Stimulated activated CD4-positive, alpha-beta T cell treated with anti-CD3 and anti-CD28 coated beads, Interleukin-4, amount 100 ng/mL, for 4 hours (primary cell): ENCODE data around the gene SEC14L1.

Experiments used
- DNase-seq, 2 experiments: peaks; one replicate each; pipeline ENCODE4 v3.0.0-alpha.2; 2020

SEC14L1 gene

DNA sequence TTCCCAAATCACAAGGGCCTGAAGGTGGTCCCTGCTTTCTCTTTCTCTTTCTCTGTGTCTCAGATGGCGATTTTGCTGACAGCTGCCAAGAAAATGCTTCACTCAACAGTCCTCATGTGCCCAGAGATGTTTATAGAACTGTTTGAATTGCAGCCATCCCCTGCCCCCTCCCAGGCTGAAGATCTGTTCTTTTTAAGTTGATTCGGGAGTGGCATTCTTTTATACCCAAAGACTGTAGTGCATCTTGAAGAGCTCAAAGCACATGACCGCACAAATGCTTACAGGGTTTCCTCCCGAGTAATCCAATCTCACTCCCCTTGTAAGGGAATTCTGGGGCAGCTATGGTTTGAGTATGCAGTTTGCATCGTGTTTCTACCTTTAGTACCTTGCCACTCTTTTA lies 75.7 kb downstream of the SEC14L1 start:
- DNase-seq: no peak

DNA sequence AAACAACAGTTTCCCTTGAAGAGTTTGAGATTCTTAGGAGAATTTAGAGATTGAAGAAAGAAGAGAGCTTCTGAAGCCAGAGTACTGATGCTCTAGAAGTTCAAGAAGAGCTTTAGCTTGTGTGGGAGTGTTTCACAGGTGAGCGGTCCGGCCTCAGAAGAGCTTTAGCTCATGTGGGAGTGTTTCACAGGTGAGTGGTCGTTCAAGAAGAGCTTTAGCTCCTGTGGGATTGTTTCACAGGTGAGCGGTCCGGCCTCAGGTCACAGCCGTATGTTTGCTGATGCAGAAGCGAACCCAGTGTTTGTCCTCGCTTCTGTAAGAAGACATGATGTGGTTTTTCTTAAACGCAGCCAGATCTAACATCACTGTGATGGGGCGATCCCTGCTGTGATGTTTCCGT lies 76.4 kb downstream of the SEC14L1 start:
- DNase-seq: no peak

DNA sequence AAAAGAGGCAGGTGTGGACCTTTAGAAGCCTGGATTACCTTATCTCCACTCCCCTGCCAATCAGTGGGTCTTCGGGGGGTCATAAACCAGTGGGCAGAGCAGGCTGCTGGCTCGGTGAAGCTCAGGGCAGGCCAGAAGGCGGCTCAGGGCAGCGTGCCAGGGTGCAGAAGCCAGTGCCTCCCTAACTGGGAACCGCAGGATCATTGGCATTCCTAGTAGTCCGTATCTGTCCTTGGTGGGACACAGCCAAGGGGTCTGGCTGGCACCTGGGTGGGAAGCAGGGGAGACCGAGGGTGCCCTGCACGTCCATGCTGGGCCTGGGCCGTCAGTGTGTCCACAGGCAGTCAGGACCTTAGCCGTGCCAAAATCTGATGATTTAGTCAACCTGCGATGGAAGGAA lies 76.8 kb downstream of the SEC14L1 start:
- DNase-seq: no peak

DNA sequence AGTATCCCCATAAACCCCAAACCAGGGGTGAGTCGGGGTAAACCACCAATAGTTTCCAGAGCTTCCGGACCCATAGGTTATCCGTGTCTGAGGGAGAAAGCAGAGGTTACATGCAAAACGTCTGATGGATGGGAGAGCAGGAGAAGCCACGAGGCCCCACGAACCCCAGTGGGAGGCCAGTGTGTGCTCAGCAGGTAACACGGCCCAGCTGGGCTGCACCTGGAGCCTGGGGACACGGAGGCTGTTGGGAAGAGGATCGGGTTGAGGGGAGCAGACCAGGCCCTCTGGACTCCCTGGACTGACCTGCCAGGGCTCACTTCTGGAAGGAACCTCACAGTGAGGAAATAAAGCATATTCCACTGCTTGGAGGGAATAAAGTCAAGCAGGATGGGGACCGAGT lies 78.1 kb downstream of the SEC14L1 start:
- no peak for DNase-seq

DNA sequence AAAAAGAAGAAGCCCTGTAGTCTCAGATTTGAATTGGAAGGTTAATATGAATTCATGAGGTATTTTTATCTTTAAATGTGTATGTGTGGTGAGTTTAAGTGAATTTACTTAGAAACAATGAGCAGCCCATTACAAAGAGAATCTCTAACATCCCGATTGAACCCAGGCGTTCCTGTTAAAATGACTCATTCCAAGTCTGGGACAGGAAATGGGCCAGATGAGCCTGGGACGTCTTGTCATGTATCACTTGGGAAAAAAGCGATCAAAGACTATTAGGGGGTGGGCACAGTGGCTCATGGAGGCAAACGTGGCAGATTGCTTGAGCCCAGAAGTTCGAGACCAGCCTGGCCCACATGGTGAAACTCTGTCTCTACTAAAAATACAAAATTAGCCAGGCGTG lies 81.6 kb downstream of the SEC14L1 start:
- no peak for DNase-seq

DNA sequence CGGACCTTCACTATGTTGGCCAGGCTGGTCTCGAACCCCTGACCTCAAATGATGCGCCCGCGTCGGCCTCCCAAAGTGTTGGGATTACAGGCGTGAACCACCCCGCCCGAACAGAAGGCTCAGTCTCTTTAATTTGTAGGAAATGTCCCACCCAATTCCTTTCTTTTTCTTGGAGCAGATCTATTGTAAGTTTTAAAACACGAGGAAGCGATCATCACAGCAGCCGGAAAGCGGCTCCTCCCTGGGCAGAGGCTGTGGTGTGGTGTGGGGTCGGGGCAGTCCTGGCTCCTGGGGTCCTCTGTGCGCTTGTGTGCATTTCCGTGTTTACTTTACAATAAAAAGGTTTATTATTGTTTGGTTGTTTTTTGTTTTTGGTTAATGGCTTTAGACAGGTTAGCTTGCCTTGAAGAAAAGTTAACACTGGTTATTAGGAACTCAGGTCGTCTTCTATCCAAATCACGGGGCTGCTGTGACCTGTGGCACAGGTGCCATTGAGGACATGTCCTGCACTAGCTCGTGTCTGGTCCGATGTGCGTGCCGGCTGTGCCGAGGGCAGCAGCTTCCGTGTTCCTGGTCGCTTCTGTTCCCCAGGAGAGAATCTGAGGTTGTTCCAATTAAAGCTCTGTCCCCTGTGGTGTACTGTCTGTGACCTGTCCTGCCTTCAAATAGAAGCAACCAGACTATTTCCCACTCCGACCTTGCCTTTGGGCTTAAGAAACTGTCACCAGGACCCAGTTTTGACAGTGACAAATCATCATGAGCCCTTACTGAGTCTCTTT lies 83.1 kb downstream of the SEC14L1 start:
- DNase-seq: no peak

DNA sequence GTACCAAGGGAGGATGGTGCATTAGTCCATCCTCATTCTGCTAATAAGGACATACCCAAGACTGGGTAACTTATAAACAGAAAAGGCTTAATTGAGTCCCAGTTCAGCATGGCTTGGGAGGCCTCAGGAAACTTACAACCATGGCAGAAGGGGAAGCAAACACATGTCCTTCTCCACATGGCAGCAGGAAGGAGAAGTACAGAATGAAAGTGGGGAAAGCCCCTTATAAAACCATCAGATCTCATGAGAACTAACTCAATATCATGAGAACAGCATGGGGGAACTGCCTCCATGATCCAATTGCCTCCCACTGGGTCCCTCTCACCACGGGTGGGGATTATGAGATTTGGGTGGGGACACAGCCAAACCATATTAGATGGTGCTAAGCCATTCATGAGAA lies 84.5 kb downstream of the SEC14L1 start:
- DNase-seq: no peak

DNA sequence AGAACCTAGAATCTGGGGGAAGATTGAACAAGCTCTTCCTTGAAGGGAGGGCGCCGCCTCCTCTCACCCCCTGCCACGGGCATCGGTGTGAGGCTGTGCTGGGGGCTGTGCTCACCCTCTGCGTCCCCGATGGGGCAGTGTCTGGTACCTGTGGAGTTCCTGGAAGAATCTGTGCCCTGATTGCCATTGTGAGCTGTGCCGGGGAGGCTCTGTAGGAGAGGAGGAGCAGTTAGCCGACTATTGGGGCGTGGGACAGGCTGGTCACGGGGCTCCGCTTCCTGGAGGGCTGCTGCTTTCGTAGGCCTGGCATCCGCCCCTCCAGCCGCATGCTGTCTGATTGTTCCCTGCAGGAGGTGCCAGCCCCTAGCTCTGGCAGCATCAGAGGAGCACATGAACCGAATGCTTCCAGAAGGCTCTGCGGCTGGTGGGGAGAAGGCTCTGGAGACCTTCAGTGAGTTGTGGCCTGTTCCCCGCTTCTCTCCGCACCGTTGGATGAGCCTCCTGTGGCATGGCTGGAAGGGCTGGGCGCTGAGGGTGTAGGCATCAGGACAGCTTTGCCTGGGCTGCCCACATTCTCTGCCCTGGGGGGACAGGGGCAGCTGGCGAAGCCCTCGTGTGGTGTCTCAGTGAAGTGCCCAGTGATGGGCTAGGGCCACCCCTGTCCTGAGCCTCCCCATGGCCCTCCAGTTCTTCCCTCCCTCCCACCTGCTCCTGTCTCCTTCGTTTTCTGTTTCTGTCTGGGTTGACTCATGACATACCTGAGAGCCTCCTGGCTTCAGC lies 86.9 kb downstream of the SEC14L1 start:
- no peak for DNase-seq

DNA sequence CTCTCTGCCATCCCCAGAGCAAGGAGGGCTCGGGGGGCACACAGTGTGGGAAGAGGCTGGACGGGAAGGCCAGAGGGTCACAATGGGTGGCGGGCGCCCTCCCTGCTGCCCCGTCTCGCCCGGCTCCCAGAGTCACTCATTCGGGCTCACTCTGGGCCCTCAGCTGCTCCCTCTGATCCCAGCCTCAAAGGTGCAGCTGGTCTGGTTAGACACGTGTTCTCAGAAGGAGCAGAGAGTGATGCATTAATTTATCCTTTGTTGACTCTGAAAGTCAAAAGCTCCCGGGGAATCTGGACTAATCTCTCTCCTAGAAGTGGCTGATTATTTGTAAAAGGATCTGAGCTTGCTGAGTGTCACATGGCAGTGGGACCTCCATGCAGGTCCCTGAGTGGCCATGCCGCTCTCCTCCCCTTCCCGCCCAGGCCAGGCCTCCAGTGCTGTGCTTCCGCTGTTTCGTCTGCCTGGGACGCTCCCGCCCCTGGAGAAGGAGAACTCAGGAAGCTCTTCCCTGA lies 87.5 kb downstream of the SEC14L1 start:
- DNase-seq: no peak

DNA sequence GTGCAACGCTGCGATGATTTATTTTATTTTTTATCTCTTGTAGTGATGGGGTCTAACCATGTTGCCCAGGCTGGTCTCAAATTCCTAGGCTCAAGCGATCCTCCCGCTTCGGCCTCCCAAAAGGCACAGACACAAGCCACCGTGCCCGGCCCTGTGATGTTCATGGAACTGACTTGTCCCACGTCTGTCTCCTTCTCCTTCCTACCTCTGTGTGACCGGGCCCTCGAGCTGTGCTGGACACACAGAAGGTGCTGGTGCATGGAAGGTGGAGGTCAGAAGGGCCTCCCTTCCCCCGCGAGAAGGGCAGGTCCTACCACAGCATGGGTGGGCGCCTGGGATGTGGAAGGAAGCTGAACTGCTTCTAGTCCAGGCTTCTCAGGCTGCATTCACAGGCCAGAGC lies 88.0 kb downstream of the SEC14L1 start:
- no peak for DNase-seq

DNA sequence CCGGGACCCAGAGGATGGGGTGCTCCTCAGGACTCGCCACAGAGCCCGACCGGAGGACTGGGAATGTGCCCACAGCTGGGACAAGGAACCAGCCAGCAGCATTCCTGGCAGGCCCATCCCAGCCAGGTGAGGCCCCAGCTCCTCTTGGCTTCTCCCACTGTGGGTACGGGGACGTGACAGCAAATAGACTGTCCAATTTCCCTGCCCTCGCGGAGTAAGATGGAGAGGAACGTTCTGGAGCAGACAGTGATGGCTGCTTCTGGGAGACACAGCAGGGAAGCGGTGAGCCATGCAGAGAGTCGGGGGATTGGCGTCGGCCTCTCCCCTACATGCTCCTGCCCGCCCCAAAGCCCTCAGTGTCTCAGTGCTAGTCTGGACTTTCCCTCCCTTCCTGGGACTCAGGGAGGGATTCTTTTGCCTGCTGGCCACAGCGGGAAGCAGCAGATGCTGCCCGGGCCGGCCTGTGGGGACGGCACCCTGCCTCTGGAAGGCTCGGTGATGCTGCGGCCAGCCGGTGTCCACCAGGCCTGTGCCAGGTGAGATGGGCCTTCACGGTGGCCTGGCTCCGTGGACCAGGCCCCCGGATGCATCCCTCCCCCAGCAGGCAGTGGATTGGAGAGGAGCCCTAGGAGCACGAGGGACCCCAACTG lies 89.1 kb downstream of the SEC14L1 start:
- DNase-seq: no peak

DNA sequence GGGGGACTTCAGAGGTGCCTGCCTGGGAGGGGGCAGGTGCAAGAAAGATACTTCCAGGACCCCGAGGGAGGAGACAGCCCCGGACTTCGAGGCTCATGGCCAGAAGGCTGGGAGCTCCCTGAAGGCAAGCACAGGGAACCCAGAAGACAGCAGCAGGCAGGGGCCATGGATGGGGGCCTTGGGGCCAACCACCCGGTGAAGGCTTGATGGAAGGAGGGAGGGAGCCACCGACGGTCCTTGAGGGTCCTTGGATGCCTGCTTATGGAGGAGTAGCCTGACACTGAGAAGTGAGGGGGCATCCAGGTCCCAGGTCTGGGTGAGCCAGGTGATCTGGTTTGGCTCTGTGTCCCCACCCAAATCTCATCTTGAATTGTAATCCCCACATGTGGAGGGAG lies 89.7 kb downstream of the SEC14L1 start:
- DNase-seq: no peak

DNA sequence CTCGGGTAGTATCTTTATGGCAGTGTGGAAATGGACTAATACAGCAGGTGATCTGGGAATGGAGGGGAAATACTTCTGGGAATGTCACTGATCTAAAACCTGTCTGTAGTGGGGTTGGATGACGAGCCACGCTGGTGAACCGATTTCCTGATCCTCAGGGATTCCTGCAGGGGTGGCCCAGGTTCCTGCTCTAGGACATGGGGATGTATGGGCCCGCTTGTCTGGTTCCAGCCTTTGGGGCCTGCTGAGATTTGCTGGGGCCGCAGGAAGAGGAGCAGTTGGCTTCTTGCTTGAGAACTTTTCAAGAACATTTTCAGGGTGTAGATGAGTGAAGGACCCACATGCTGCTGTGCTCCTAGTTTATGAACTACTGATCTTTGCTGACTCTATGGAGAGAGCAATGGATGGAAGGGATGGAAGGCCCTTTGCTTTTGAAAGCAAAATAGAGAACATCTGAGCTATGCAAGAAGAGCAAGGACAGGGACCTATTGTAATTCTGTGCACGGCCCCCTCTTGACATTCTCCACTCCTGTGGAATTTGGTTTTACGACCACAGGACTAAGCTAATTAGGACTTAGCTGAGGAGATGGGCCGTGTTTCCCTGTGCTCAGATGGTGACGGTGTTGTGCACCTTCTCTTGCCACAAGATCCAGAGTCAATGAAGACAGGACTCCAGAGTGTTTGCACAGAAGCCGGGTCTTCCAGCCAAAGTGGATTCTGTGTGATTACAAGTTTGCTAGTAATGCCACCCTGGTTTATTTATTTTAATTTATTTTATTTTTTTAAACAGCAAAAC lies 90.5 kb downstream of the SEC14L1 start:
- no peak for DNase-seq

DNA sequence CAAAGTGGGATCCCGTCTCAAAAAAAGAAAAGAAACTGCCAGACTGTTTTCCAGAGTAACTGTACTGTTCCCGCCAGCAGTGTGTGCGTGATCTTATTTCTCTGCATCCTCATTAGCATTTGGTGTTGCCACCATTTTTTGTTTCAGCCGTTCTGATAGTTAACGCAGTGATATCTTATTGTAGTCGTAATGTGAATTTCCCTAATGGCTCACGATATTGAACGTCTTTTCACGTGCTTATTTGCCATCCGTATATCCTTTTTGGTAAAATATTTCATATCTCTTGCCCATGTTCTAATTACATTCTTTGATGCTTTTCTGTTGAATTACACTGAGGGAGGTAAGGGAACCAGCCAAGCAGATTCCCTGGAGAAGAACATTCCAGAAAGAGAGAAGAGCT lies 92.4 kb downstream of the SEC14L1 start:
- no peak for DNase-seq

DNA sequence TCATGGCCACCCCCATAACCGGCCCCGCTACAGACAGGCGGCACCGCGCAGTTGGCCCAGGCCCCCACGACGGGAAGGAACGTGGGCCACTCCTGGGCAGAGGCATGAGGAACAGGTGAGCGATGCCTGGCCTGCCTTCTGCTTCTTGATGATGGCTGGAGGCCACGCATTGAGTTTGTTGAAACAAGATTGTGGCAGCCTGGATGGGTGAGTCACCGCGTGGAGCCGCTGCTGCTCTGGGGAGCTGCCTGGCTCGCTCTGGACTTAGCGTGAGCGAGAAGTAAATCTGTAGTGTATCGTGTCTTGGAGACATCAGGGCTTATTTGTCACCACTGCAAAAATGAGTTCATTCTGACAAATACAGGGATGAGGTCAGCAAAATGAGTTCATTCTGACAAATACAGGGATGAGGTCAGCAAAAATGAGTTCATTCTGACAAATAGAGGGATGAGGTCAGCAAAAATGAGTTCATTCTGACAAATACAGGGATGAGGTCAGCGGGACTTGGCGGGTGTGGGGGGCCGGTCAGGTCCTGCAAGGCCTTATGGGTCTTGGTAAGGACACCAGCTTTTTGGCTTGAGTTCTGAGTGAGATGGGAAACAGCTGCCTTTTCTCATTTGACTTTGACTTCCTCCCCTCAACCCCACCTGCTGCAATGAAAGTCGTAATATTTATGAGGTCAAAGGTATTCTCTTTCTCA lies 93.0 kb downstream of the SEC14L1 start:
- DNase-seq: no peak

DNA sequence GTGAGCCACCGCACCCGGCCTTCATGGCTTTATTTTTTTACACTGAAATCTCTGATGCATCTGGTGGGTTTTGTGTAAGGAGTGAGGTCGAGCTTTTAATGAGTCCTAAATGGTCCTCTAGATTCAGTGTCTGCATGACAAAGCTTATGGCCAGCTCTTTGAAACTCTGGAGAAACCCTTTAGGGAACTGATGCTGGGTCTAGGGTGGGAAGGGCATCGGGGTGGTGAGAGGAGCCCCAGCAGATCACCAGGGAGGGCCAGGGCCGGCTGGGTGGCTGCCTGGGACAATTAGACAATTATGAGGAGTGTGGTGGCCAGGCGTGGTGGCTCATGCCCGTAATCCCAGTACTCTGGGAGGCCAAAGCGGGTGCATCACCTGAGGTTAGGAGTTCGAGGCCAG lies 93.9 kb downstream of the SEC14L1 start:
- DNase-seq: no peak

DNA sequence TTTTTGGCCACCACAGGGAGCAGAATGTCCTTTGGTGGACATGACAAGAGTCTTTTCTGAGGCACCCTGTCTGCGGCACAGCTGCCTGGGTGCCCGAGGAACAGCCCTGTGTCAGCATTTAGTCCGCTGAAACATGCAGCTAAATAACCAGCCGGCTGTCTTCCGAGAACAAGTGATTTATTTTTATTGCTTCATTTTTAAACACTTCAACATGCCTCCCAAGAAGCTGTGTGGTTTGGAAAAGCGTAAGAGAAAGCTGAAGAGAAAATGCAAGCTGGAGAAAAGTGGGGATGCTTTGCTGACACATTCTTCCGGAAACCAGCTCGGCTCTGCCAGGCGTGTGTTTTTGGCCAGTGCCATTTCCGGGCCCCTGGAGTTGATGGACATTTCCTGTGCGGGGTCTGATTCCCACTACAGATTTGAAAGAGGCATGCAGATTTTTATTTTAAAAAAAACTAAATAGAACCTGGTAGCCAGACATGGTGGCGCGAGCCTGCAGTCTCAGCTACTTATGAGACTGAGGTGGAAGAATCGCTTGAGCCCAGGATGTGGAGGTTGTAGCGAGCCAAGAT lies 94.7 kb downstream of the SEC14L1 start:
- DNase-seq: no peak

DNA sequence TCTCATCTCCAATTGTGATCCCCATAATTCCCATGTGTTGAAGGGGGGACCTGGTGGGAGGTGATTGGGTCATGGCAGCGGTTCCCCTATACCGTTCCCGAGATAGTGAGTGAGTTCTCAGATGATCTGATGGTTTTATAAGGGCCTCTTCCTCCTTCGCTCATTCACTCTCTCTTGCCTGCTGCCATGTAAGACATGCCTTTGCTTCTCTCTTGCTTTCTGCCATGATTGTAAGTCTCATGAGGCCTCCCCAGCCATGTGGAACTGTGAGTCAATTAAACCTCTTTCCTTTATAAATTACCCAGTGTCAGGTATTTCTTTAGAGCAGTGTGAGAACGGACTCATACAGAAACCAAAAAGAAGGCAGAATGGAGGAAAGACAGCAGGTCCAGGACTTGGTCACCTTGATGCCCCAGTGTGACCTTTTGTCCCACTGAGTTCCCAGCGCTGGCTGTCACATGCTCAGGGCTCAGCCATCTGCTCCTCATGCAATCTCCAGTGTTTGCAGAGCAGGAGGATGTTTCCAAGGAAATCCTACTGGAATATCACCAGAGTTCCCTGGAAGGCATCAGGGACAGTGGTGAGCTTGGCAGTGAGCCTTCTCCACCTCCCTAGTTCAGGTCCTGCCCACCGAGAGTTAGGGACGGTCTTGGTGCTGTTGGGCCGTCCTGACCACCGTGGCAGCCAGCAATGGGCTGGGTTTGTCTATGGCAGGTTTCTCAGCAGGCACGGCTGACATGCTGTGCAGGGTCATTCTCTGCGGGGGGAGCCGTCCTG lies 96.7 kb downstream of the SEC14L1 start:
- no peak for DNase-seq

DNA sequence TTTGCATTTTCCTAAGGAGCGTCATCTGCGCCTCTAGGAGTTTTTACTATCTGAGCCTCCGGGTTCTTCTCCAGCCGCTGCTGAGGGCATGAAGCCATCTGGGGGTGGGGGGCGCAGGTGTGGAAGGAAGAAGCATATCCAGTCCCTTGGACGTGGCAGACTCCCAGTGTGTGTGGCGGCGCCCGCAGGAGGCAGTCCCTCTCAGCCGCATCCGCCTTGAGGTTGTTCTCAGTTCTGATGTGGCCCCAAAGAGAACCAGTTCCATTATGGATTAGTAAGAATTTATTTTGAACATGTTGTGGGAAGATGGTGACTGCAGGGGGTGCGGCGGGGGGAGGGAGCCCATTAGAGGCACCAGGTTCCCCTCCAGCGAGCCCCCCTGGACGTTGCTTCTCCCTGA lies 100.2 kb downstream of the SEC14L1 start:
- DNase-seq: no peak

DNA sequence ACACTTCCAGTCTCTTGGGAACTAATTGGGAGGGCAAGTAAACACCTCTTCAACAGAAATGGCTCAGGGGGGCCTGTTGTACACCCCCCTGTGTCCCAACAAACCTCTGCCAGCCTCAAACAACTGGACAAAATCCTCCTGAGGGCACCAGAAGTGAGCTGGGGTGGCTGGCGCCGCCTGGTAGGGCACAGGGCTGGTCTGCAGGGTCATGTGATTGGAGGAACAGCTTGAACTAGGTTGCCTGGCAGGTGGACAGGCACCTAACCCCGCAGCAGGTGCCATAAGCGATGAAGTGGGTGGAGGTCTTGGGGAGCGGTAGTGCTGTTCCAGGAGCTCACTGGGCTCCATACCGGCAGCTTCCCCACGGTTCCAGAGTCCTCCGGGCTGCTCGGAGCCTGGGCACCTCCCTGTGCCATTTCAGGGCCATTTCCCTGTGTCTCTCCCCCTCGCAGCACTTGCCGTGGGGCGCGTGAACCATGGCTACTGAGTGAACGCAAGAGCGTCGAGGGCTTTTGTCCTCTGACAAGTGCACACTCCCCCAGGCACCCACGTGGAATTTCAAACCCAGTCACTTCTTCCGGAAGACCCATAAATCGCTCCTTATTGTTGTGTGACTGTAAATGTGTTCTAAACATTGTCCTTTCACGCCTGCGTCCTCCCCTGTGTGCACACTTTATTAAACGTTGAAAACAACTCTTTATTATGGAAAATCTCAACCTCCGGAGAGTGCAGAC lies 101.5 kb downstream of the SEC14L1 start:
- no peak for DNase-seq
